RPMI8226 (cell line): ENCODE data around the gene CCDC184.
"Not testable (repeated sequence)": the region's sequence is repeated elsewhere in the genome, so short reads cannot be mapped to it uniquely, and the experiment has no call there.

Experiments
- DNase-seq: peaks from one replicate; pipeline ENCODE4 v3.0.0-alpha.2; 2015

CCDC184 gene

GRCh38 chr12:48216785-48217184, 33.3 kb downstream of the CCDC184 start:
- DNase-seq, result no peak

DNA sequence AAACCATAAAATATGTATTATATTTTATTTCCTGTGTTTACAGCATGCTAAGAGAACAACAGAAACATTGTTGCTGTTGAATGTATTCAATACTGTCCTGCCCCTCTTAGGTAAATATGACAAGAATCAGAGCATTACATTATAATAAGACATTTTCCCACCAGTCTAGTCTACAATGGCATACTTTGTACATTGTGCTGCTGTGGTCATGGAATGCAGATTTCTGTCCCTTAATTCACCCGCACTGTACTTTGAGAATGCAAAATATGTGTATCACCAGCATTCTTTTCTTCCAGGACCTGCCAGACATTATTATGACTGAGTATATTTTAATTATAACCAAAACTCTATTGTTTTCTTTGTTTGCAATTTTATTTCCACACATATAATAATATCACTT, 36.2 kb downstream of the CCDC184 start:
- DNase-seq, result no peak

GRCh38 chr12:48220701-48221100, 37.3 kb downstream of the CCDC184 start:
- no peak for DNase-seq

DNA sequence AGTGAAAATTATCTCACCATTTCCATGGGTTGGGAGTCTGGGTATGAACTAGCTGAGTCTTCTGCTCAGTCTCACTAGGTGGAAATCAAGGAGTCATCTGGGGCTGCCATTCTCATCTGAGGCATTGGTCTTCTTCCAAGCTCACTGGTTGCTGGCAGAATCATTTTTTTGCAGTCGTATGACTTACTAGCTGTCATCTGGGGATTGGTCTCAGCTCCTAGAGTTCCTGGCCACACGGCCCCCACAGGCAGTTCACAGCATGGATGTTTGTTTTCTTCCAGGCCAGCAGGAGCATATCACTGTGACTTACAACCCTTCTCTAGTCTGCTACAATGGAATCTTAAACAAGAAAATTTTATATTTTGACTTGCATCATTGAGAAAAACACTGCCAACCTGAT, 38.2 kb downstream of the CCDC184 start:
- DNase-seq, result no peak

GRCh38 chr12:48224533-48224932, 41.1 kb downstream of the CCDC184 start:
- not testable (repeated sequence) for DNase-seq

GRCh38 chr12:48231169-48231958, 47.9 kb downstream of the CCDC184 start:
- not testable (repeated sequence) for DNase-seq
